Measurements from ENCODE around the gene KCNIP4.

The KCNIP4 gene

DNA sequence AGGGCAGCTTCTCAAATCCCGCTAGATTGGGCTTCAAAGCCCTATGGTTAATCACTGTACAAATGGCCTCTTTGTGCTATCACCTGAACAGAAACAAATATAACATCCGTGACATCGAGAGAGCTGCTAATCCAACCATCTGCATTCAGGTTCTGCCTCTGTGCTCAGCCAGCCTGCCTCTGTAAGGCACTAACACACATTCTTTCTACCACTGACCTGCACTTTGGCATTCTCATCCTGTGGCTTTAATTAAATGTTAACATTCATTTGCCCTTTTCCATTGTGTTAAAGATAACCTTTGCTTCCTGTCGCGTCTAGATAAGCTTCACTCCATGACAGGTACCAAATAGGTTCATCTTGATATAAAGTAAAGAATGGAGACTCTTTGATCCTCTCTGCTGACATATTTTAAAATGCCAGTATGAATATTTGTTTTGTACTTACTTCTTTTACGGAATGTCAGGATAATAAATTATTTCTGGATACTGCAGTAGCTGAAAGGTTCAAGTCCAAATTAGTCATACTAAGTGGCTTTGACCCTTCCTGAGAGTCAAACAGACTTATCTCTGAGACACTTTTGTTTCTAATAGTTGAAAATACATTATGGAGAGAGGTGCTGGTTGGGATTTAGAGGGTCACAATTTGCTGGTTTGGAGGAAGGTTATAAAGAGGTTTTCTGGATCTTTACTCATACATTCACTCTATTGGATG lies 742.6 kb downstream of the KCNIP4 start:
- Histone ChIP-seq H3K27ac (replicated peaks) (no peak overlapping the region), H3K27me3 (ENCODE audit: insufficient read depth, poor library complexity, severe bottlenecking) (no peaks in the 10 kb centered on the region), H3K4me3 (replicated peaks; ENCODE audit: insufficient read depth, low read length) (no peak overlapping the region)
- DNase-seq (ENCODE audit: low read depth in 1 of 2, low spot score in 1 of 2): no peak
- TF ChIP-seq CTCF (IDR thresholded peaks at IDR 0.05; ENCODE audit: insufficient read depth, low read length): no peak
- TF ChIP-seq GABPA (IDR thresholded peaks at IDR 0.05; ENCODE audit: low read depth): no peak
- TF ChIP-seq POLR2AphosphoS5 (IDR thresholded peaks at IDR 0.05; ENCODE audit: low read depth): no peak
- TF ChIP-seq REST (IDR thresholded peaks at IDR 0.05; ENCODE audit: insufficient replicate concordance, low read depth): no peak
- no peak for TF ChIP-seq SPI1 (IDR thresholded peaks at IDR 0.05; ENCODE audit: borderline replicate concordance, low read depth)

- TF ChIP-seq SPI1 (IDR thresholded peaks at IDR 0.05; ENCODE audit: borderline replicate concordance, low read depth) (no peak), CTCF (IDR thresholded peaks at IDR 0.05; ENCODE audit: insufficient read depth, low read length) (no peak), GABPA (IDR thresholded peaks at IDR 0.05; ENCODE audit: low read depth) (no peak), POLR2AphosphoS5 (IDR thresholded peaks at IDR 0.05; ENCODE audit: low read depth) (no peak), REST (IDR thresholded peaks at IDR 0.05; ENCODE audit: insufficient replicate concordance, low read depth) (no peak)
- no peak for DNase-seq (ENCODE audit: low read depth in 1 of 2, low spot score in 1 of 2)
- no peak overlapping the region for H3K4me3 ChIP-seq (replicated peaks; ENCODE audit: insufficient read depth, low read length)
- no peaks in the 10 kb centered on the region for H3K27me3 ChIP-seq (ENCODE audit: insufficient read depth, poor library complexity, severe bottlenecking)
- H3K27ac ChIP-seq (replicated peaks): no peak overlapping the region
Measured at GRCh38 chr4:21203416-21203815, 745.2 kb downstream of the KCNIP4 start.

- no peak for TF ChIP-seq REST (IDR thresholded peaks at IDR 0.05; ENCODE audit: insufficient replicate concordance, low read depth)
- no peak for TF ChIP-seq POLR2AphosphoS5 (IDR thresholded peaks at IDR 0.05; ENCODE audit: low read depth)
- TF ChIP-seq SPI1 (IDR thresholded peaks at IDR 0.05; ENCODE audit: borderline replicate concordance, low read depth): no peak
- no peak for TF ChIP-seq CTCF (IDR thresholded peaks at IDR 0.05; ENCODE audit: insufficient read depth, low read length)
- TF ChIP-seq GABPA (IDR thresholded peaks at IDR 0.05; ENCODE audit: low read depth): no peak
- no peak for DNase-seq (ENCODE audit: low read depth in 1 of 2, low spot score in 1 of 2)
- H3K4me3 ChIP-seq (replicated peaks; ENCODE audit: insufficient read depth, low read length): no peak overlapping the region
- H3K27ac ChIP-seq (replicated peaks): no peak overlapping the region
- no peaks in the 10 kb centered on the region for H3K27me3 ChIP-seq (ENCODE audit: insufficient read depth, poor library complexity, severe bottlenecking)
Measured at GRCh38 chr4:21202959-21203358, 745.6 kb downstream of the KCNIP4 start.

Measured in HL-60 (cell line).